NT2/D1 (cell line): ENCODE measurements around the gene NT5DC1.
"Not testable (repeated sequence)": the region's sequence is repeated elsewhere in the genome, so short reads cannot be mapped to it uniquely, and the experiment has no call there.

Source experiments
- SUZ12 ChIP-seq: IDR thresholded peaks from 2 replicates; pipeline ENCODE4 v1.6.1; 2011; ENCODE audit not compliant: insufficient read length, insufficient read depth; ENCODE audit errors: extremely low read depth
- YY1 ChIP-seq: IDR thresholded peaks from 2 replicates; pipeline ENCODE4 v1.6.1; 2011; ENCODE audit not compliant: insufficient read length, insufficient read depth
- ZNF274 ChIP-seq: IDR thresholded peaks from 2 replicates; pipeline ENCODE4 v1.6.1; 2011; ENCODE audit warnings: mild to moderate bottlenecking, low read depth, low read length

- TF ChIP-seq ZNF274, SUZ12, YY1: not testable (repeated sequence)
These were observed 184.3 kb downstream of the NT5DC1 start for GRCh38 chr6:116284984-116285383.
